GM12878 (cell line): Measurements from ENCODE around the gene KCND3. TPM values are rescaled to one million over a fixed set of nuclear protein-coding genes. Genes with fewer than 3 reads are reported as not detected.

Experiments used
- CBX5 ChIP-seq: sonication (generic); IDR thresholded peaks from 2 replicates; pipeline ENCODE4 v1.6.1; 2016; ENCODE audit warnings: low read depth, moderate library complexity, mild to moderate bottlenecking, inconsistent platforms
- EP300 ChIP-seq, 2 experiments: fragments of 150-350 bp in 1 of 2; IDR thresholded peaks; 2 replicates each; pipeline ENCODE4 v1.6.1; 2011 to 2012; ENCODE audit warnings: low read depth in 2 of 2, low read length in 2 of 2, borderline replicate concordance in 1 of 2, improper control_type of control experiment in 1 of 2, inconsistent platforms in 1 of 2; ENCODE audit not compliant: control insufficient read depth in 1 of 2
- FOS ChIP-seq: IDR thresholded peaks from 3 replicates; pipeline ENCODE4 v1.6.1; 2011; ENCODE audit warnings: borderline replicate concordance; ENCODE audit not compliant: insufficient read length; ENCODE audit errors: extremely low read depth
- KDM1A ChIP-seq: fragments of 200-600 bp; sonication (generic); IDR thresholded peaks from 2 replicates; pipeline ENCODE4 v1.6.1; 2016; ENCODE audit warnings: borderline replicate concordance
- PAX5 ChIP-seq: IDR thresholded peaks from 2 replicates; pipeline ENCODE4 v1.6.1; 2011; ENCODE audit warnings: low read depth, low read length, borderline replicate concordance
- RELA ChIP-seq: fragments of 450-650 bp; IDR thresholded peaks from 2 replicates; pipeline ENCODE4 v1.8.0; 2014; ENCODE audit warnings: borderline replicate concordance; ENCODE audit not compliant: partially characterized antibody
- SPI1 ChIP-seq: IDR thresholded peaks from 2 replicates; pipeline ENCODE4 v1.6.1; 2011; ENCODE audit warnings: low read depth, mild to moderate bottlenecking, low read length, moderate library complexity, borderline replicate concordance; ENCODE audit not compliant: insufficient read depth
- SRF ChIP-seq, 2 experiments: IDR thresholded peaks; 2 replicates each; pipeline ENCODE4 v1.6.1; 2011; ENCODE audit warnings: low read depth in 2 of 2, low read length in 2 of 2, mild to moderate bottlenecking in 1 of 2, moderate library complexity in 1 of 2
- polyA plus RNA-seq, 11 experiments: library from polyadenylated mRNA; depleted of rRNA in 4 of 11; unstranded in 6 of 11; stranded (reverse) in 5 of 11; fragments of >200 nt; fragmentation: Nextera tagmentation in 4 of 11; fragmentation: Illumina TruSeq in 1 of 11; extraction: Ambion mirVana in 4 of 11; extraction: Trizol in 1 of 11; gene quantifications; 1 replicate in 1 of 11; 2 replicates in 10 of 11; pipeline versions ENCODE4 v1.2.1 to v1.2.3, GENCODE V29; 2011 to 2016; ENCODE audit warnings: inconsistent platforms in 2 of 11, missing spikeins in 2 of 11, low read depth in 1 of 11
- total RNA-seq, 4 experiments: library from RNA; depleted of rRNA in 3 of 4; stranded (reverse); fragments of >200 nt in 3 of 4; fragmentation: Illumina TruSeq in 1 of 4; extraction: Trizol in 1 of 4; gene quantifications; 2 replicates each; pipeline versions ENCODE4 v1.2.1 to v1.2.3, GENCODE V29; 2013 to 2021
- TF ChIP-seq, protein P1 (sequence below): fragments of 450-650 bp; IDR thresholded peaks from 2 replicates; pipeline ENCODE4 v1.6.1; 2017; ENCODE audit warnings: low read depth, mild to moderate bottlenecking, moderate library complexity
- TF ChIP-seq, protein P2 (sequence below): fragments of 450-650 bp; IDR thresholded peaks from 2 replicates; pipeline ENCODE4 v1.6.1; 2018; ENCODE audit warnings: mild to moderate bottlenecking, low read depth, moderate library complexity; ENCODE audit not compliant: partially characterized antibody
- TF ChIP-seq, protein P3 (sequence below): IDR thresholded peaks from 2 replicates; pipeline ENCODE4 v1.6.1; 2011; ENCODE audit warnings: low read depth, low read length, improper control_type of control experiment, borderline replicate concordance

KCND3 gene
- total and polyA plus RNA-seq, 10 of the 15 experiments (the other 5 are each of a cell fraction or from before 2014, with no cell fraction given) = 0.02 TPM; not detected in 9

DNA sequence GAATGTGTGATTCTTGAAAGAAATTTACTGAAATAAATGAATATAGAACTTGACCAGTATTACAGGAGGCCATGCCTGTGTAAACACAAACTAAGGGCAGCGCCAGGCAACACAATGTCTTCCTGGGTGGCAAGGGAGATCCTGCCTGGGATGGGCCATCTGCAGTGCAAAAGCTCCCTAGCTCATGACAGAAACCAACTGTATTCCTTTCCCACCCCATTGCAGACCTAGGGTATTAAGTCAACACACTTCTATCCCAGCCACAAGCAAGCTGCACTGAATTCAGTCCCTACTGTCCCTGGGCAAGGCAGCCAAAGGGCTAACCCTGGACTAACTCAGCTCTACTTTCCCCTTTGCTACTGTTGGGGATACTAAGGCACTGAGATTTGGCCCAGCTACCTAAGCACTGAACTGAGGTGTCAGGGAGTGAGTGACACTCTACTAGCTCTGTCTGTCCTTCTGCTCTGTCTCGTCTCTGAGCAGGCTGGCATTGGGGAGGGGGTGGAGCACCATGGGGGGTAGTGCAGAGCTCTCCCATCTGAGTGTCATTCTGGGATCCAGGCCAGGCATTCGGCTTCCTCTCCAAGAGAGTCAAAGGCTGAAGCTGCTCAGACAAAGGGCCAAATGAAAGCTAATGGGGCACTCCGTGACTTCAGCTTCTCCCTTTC, 252.8 kb downstream of the KCND3 start (continued):
- TF ChIP-seq, protein P1, sequence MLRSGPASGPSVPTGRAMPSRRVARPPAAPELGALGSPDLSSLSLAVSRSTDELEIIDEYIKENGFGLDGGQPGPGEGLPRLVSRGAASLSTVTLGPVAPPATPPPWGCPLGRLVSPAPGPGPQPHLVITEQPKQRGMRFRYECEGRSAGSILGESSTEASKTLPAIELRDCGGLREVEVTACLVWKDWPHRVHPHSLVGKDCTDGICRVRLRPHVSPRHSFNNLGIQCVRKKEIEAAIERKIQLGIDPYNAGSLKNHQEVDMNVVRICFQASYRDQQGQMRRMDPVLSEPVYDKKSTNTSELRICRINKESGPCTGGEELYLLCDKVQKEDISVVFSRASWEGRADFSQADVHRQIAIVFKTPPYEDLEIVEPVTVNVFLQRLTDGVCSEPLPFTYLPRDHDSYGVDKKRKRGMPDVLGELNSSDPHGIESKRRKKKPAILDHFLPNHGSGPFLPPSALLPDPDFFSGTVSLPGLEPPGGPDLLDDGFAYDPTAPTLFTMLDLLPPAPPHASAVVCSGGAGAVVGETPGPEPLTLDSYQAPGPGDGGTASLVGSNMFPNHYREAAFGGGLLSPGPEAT = no peak
- TF ChIP-seq RELA = no peak
- no peak for TF ChIP-seq PAX5
- no peak for TF ChIP-seq SPI1
- TF ChIP-seq, protein P2, sequence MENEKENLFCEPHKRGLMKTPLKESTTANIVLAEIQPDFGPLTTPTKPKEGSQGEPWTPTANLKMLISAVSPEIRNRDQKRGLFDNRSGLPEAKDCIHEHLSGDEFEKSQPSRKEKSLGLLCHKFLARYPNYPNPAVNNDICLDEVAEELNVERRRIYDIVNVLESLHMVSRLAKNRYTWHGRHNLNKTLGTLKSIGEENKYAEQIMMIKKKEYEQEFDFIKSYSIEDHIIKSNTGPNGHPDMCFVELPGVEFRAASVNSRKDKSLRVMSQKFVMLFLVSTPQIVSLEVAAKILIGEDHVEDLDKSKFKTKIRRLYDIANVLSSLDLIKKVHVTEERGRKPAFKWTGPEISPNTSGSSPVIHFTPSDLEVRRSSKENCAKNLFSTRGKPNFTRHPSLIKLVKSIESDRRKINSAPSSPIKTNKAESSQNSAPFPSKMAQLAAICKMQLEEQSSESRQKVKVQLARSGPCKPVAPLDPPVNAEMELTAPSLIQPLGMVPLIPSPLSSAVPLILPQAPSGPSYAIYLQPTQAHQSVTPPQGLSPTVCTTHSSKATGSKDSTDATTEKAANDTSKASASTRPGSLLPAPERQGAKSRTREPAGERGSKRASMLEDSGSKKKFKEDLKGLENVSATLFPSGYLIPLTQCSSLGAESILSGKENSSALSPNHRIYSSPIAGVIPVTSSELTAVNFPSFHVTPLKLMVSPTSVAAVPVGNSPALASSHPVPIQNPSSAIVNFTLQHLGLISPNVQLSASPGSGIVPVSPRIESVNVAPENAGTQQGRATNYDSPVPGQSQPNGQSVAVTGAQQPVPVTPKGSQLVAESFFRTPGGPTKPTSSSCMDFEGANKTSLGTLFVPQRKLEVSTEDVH = no peak
- TF ChIP-seq, protein P3, sequence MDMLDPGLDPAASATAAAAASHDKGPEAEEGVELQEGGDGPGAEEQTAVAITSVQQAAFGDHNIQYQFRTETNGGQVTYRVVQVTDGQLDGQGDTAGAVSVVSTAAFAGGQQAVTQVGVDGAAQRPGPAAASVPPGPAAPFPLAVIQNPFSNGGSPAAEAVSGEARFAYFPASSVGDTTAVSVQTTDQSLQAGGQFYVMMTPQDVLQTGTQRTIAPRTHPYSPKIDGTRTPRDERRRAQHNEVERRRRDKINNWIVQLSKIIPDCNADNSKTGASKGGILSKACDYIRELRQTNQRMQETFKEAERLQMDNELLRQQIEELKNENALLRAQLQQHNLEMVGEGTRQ = no peak
- TF ChIP-seq KDM1A = no peak
- no peak for TF ChIP-seq CBX5
- TF ChIP-seq FOS = no peak
- no peak for TF ChIP-seq SRF (IDR thresholded peaks at IDR 0.05; ENCODE audit: low read depth in 2 of 2, low read length in 2 of 2)
- TF ChIP-seq EP300 (IDR thresholded peaks at IDR 0.05; ENCODE audit: borderline replicate concordance in 1 of 2, control insufficient read depth in 1 of 2, low read depth in 2 of 2, low read length in 2 of 2) = no peak
